Osteoblast (primary cell): ENCODE measurements around the gene MED13L. TPM values are rescaled to one million over a fixed set of nuclear protein-coding genes. Genes with fewer than 3 reads are reported as not detected.
A peak's percentile ranks its signal among the peaks of the same experiment; 100 is the strongest.

ENCODE experiments used
- DNase-seq: peaks from one replicate; pipeline ENCODE4 v3.0.0; 2011; ENCODE audit warnings: low spot score, mixed read lengths; ENCODE audit not compliant: insufficient read length; ENCODE audit errors: missing footprints
- H2AFZ ChIP-seq: 2 replicates; pipeline ENCODE4 v1.6.0; 2011; ENCODE audit warnings: mild to moderate bottlenecking, low read length
- H3K27ac ChIP-seq: 2 replicates; pipeline ENCODE4 v1.5.1; 2011; ENCODE audit warnings: mild to moderate bottlenecking, low read depth, low read length, moderate library complexity
- H3K27me3 ChIP-seq: 2 replicates; pipeline ENCODE4 v1.6.0; 2012; ENCODE audit warnings: mild to moderate bottlenecking, control low read depth, inconsistent platforms, low read length, moderate library complexity; ENCODE audit not compliant: insufficient read depth
- H3K36me3 ChIP-seq: 2 replicates; pipeline ENCODE4 v1.5.1; 2011; ENCODE audit warnings: mild to moderate bottlenecking, low read length, control low read depth, moderate library complexity; ENCODE audit not compliant: insufficient read depth
- H3K4me1 ChIP-seq: 2 replicates; pipeline ENCODE4 v1.5.1; 2011; ENCODE audit warnings: mild to moderate bottlenecking, low read length, control low read depth, moderate library complexity; ENCODE audit not compliant: insufficient read depth
- H3K4me2 ChIP-seq: 2 replicates; pipeline ENCODE4 v1.6.0; 2011; ENCODE audit warnings: mild to moderate bottlenecking, low read length; ENCODE audit not compliant: insufficient read depth
- H3K4me3 ChIP-seq: fragments of 200-600 bp; sonication (generic); 3 replicates; pipeline ENCODE4 v1.5.1; 2012; ENCODE audit warnings: mild to moderate bottlenecking, low read length, inconsistent platforms; ENCODE audit not compliant: insufficient read depth
- H3K79me2 ChIP-seq: 2 replicates; pipeline ENCODE4 v1.6.0; 2012; ENCODE audit warnings: mild to moderate bottlenecking, low read length, control low read depth, inconsistent platforms; ENCODE audit not compliant: insufficient read depth
- H3K9me3 ChIP-seq: 2 replicates; pipeline ENCODE4 v1.5.1; 2011; ENCODE audit warnings: low read depth, low read length, control low read depth
- H4K20me1 ChIP-seq: 2 replicates; pipeline ENCODE4 v1.6.0; 2012; ENCODE audit warnings: mild to moderate bottlenecking, low read length, control low read depth; ENCODE audit not compliant: insufficient read depth
- total RNA-seq: library from RNA; depleted of rRNA; stranded (reverse); fragments of >200 nt; gene quantifications from 2 replicates; pipeline ENCODE4 v1.2.3, GENCODE V29; 2012
- TF ChIP-seq, protein P1 (sequence below): IDR thresholded peaks from 2 replicates; pipeline ENCODE4 v1.5.1; 2011; ENCODE audit warnings: mild to moderate bottlenecking, low read depth, low read length, moderate library complexity; ENCODE audit errors: extremely low read depth

Gene MED13L
- total RNA-seq, 1 donor = 359 TPM

GRCh38 chr12:116045150-116045549 is 232.3 kb downstream of the MED13L start:
- Histone ChIP-seq H3K4me1 (peaks cover 33% of the 10 kb centered on the region), H3K79me2 (peaks cover 88% of the 10 kb centered on the region)
- TF ChIP-seq, protein P1, sequence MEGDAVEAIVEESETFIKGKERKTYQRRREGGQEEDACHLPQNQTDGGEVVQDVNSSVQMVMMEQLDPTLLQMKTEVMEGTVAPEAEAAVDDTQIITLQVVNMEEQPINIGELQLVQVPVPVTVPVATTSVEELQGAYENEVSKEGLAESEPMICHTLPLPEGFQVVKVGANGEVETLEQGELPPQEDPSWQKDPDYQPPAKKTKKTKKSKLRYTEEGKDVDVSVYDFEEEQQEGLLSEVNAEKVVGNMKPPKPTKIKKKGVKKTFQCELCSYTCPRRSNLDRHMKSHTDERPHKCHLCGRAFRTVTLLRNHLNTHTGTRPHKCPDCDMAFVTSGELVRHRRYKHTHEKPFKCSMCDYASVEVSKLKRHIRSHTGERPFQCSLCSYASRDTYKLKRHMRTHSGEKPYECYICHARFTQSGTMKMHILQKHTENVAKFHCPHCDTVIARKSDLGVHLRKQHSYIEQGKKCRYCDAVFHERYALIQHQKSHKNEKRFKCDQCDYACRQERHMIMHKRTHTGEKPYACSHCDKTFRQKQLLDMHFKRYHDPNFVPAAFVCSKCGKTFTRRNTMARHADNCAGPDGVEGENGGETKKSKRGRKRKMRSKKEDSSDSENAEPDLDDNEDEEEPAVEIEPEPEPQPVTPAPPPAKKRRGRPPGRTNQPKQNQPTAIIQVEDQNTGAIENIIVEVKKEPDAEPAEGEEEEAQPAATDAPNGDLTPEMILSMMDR = no peak

GRCh38 chr12:116043659-116044535 is 233.6 kb downstream of the MED13L start:
- peak; percentile 34 for DNase-seq
- Histone ChIP-seq H3K4me3 (peak overlapping the region; percentile 17), H3K9me3 (no peaks in the 10 kb centered on the region), H3K79me2 (peaks cover 89% of the 10 kb centered on the region), H2AFZ (no peak overlapping the region), H3K4me2 (peak overlapping the region; percentile 59), H4K20me1 (peaks cover 70% of the 10 kb centered on the region), H3K36me3 (no peaks in the 10 kb centered on the region), H3K27me3 (no peaks in the 10 kb centered on the region), H3K27ac (peak overlapping the region; percentile 66), H3K4me1 (peaks cover 32% of the 10 kb centered on the region)
- TF ChIP-seq, protein P1 = no peak

More at GRCh38 chr12:116045150-116045549, 232.3 kb downstream of the MED13L start:
- Histone ChIP-seq H3K27ac (no peak overlapping the region), H3K27me3 (no peaks in the 10 kb centered on the region), H3K9me3 (no peaks in the 10 kb centered on the region), H3K36me3 (no peaks in the 10 kb centered on the region), H3K4me2 (no peak overlapping the region), H3K4me3 (no peak overlapping the region), H4K20me1 (peaks cover 67% of the 10 kb centered on the region), H2AFZ (no peak overlapping the region)
- no peak for DNase-seq

DNA sequence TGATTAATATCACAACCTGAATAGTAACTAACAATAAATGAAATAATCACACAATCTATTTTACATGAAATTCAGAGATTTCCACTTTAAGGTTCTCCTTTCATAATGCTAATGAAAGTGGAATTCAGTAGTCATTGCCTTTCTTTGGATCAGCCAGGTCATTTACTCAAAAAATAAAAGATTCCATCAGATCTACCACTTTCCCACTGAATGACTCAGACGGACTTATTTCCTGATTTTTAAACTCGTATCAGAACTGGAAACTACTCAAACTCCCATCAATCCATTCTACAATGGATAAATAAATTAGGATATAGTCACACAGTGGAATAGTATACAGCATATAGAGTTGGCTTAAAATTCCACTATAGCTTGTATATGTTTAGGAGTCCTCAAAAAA is 237.1 kb downstream of the MED13L start:
- TF ChIP-seq, protein P1 = no peak
- Histone ChIP-seq H4K20me1 (peaks cover 89% of the 10 kb centered on the region), H3K4me1 (peaks cover 39% of the 10 kb centered on the region), H2AFZ (no peak overlapping the region), H3K79me2 (peaks cover 94% of the 10 kb centered on the region), H3K4me2 (no peak overlapping the region), H3K4me3 (no peak overlapping the region), H3K27ac (no peak overlapping the region), H3K27me3 (no peaks in the 10 kb centered on the region), H3K36me3 (no peaks in the 10 kb centered on the region), H3K9me3 (no peaks in the 10 kb centered on the region)
- no peak for DNase-seq

- H4K20me1 ChIP-seq = peaks cover 86% of the 10 kb centered on the region
- TF ChIP-seq, protein P1 = no peak
- H3K27me3 ChIP-seq = no peaks in the 10 kb centered on the region
- no peaks in the 10 kb centered on the region for H3K9me3 ChIP-seq
- peaks cover 26% of the 10 kb centered on the region for H3K4me1 ChIP-seq
- no peak overlapping the region for H3K4me3 ChIP-seq
- no peak overlapping the region for H3K4me2 ChIP-seq
- H3K36me3 ChIP-seq = no peaks in the 10 kb centered on the region
- no peak overlapping the region for H3K27ac ChIP-seq
- no peak overlapping the region for H2AFZ ChIP-seq
- peaks cover 94% of the 10 kb centered on the region for H3K79me2 ChIP-seq
- DNase-seq = no peak
These were observed 238.4 kb downstream of the MED13L start for GRCh38 chr12:116039081-116039480.
